Breast epithelium (tissue), 3 donors: Measurements from ENCODE around the gene PTPRM.

Experiments used
- POLR2A ChIP-seq: fragments of 450-650 bp; IDR thresholded peaks from one replicate; pipeline ENCODE4 v1.6.1; 2016; ENCODE audit warnings: antibody characterized with exemption, mild to moderate bottlenecking, moderate library complexity
- POLR2AphosphoS5 ChIP-seq, 3 donors: sonication (generic); formaldehyde crosslinking; IDR thresholded peaks; one replicate each; pipeline ENCODE4 v1.6.1; 2017; ENCODE audit warnings: antibody characterized with exemption in 3 of 3
- TF ChIP-seq, protein P1 (sequence below), 3 donors: fragments of 450-650 bp; IDR thresholded peaks; one replicate each; pipeline ENCODE4 v1.5.1; 2016 to 2017; ENCODE audit warnings: antibody characterized with exemption in 3 of 3, mild to moderate bottlenecking in 3 of 3, moderate library complexity in 3 of 3

DNA sequence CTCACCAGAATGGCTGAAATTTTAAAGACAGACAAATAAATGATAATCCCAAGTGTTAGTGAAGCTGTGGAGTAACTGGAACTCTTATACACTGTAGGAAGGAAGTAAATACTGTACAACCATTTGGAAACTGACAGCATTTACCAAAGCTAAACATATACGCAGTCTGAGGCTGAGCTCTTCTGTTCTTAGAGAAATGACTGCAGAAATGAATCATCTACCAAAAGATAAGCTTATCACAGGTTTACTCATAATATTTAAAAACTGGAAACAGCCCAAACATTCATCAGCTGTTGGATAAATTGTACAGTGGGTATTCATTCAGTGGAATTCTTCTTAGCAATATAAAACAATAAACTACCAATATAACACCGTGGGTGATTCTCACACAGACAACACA lies 824.0 kb downstream of the PTPRM start:
- TF ChIP-seq, protein P1, sequence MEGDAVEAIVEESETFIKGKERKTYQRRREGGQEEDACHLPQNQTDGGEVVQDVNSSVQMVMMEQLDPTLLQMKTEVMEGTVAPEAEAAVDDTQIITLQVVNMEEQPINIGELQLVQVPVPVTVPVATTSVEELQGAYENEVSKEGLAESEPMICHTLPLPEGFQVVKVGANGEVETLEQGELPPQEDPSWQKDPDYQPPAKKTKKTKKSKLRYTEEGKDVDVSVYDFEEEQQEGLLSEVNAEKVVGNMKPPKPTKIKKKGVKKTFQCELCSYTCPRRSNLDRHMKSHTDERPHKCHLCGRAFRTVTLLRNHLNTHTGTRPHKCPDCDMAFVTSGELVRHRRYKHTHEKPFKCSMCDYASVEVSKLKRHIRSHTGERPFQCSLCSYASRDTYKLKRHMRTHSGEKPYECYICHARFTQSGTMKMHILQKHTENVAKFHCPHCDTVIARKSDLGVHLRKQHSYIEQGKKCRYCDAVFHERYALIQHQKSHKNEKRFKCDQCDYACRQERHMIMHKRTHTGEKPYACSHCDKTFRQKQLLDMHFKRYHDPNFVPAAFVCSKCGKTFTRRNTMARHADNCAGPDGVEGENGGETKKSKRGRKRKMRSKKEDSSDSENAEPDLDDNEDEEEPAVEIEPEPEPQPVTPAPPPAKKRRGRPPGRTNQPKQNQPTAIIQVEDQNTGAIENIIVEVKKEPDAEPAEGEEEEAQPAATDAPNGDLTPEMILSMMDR (IDR thresholded peaks at IDR 0.05), result no peak
- no peak for TF ChIP-seq POLR2AphosphoS5 (IDR thresholded peaks at IDR 0.05)
- no peak for TF ChIP-seq POLR2A
